ENCODE measurements around the gene INVS.

Gene INVS

GRCh38 chr9:100206899-100207298, 107.9 kb downstream of the INVS start:
- no peak overlapping the region for H3K9ac ChIP-seq (ENCODE audit: insufficient read length)
- DNase-seq (ENCODE audit: low read depth, low spot score): no peak
- H3K4me3 ChIP-seq: no peak overlapping the region
- TF ChIP-seq POLR2AphosphoS5 (IDR thresholded peaks at IDR 0.05; ENCODE audit: borderline replicate concordance, low read depth, low read length): no peak
- TF ChIP-seq EZH2 (IDR thresholded peaks at IDR 0.05): no peak
- no peak for TF ChIP-seq FOXP2 (optimal IDR thresholded peaks at IDR 0.05; ENCODE audit: control extremely low read depth, extremely low read length, insufficient read depth)
- H3K27ac ChIP-seq: no peak overlapping the region
- H3K9me3 ChIP-seq (ENCODE audit: low read depth, low read length): no peaks in the 10 kb centered on the region
- no peaks in the 10 kb centered on the region for H3K36me3 ChIP-seq (ENCODE audit: insufficient read depth, low read length)

DNA sequence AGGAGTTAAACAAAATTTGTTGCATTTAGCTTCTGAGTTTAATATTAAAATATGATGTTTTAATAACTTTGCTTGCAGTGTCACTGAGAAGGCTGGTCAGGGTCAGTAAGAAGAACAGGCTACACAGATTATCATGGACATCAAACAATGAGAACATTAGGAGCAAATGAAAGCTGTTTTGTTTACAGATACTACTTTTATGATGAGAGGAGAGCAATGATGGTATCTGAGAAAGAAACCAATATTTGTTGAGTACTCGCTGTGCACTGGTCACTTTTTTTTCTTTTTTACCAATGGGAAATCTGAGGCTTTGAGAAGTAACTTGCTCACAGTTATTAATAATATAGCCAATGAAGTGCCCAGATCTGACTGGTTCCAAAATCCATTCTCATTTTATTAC, 109.6 kb downstream of the INVS start:
- TF ChIP-seq EZH2 (IDR thresholded peaks at IDR 0.05) (no peak), FOXP2 (optimal IDR thresholded peaks at IDR 0.05; ENCODE audit: control extremely low read depth, extremely low read length, insufficient read depth) (no peak), POLR2AphosphoS5 (IDR thresholded peaks at IDR 0.05; ENCODE audit: borderline replicate concordance, low read depth, low read length) (no peak)
- DNase-seq (ENCODE audit: low read depth, low spot score): no peak
- Histone ChIP-seq H3K4me3 (no peak overlapping the region), H3K36me3 (ENCODE audit: insufficient read depth, low read length) (no peaks in the 10 kb centered on the region), H3K9ac (ENCODE audit: insufficient read length) (no peak overlapping the region), H3K9me3 (ENCODE audit: low read depth, low read length) (no peaks in the 10 kb centered on the region), H3K27ac (no peak overlapping the region)

GRCh38 chr9:100211476-100211875, 112.4 kb downstream of the INVS start:
- Histone ChIP-seq H3K27ac (no peak overlapping the region), H3K9ac (ENCODE audit: insufficient read length) (no peak overlapping the region), H3K36me3 (ENCODE audit: insufficient read depth, low read length) (peaks cover 5% of the 10 kb centered on the region; the same call in 1 of the 2 replicates), H3K9me3 (ENCODE audit: low read depth, low read length) (no peaks in the 10 kb centered on the region), H3K4me3 (no peak overlapping the region)
- no peak for TF ChIP-seq EZH2 (IDR thresholded peaks at IDR 0.05)
- no peak for TF ChIP-seq POLR2AphosphoS5 (IDR thresholded peaks at IDR 0.05; ENCODE audit: borderline replicate concordance, low read depth, low read length)
- no peak for TF ChIP-seq FOXP2 (optimal IDR thresholded peaks at IDR 0.05; ENCODE audit: control extremely low read depth, extremely low read length, insufficient read depth)
- no peak for DNase-seq (ENCODE audit: low read depth, low spot score)

GRCh38 chr9:100213730-100214477, 114.9 kb downstream of the INVS start:
- Histone ChIP-seq H3K9ac (ENCODE audit: insufficient read length) (no peak overlapping the region), H3K9me3 (ENCODE audit: low read depth, low read length) (no peaks in the 10 kb centered on the region), H3K27ac (no peak overlapping the region), H3K36me3 (ENCODE audit: insufficient read depth, low read length) (peaks cover 5% of the 10 kb centered on the region; the same call in 1 of the 2 replicates), H3K4me3 (no peak overlapping the region)
- DNase-seq (ENCODE audit: low read depth, low spot score): no peak
- TF ChIP-seq EZH2 (IDR thresholded peaks at IDR 0.05) (no peak), FOXP2 (optimal IDR thresholded peaks at IDR 0.05; ENCODE audit: control extremely low read depth, extremely low read length, insufficient read depth) (no peak), POLR2AphosphoS5 (IDR thresholded peaks at IDR 0.05; ENCODE audit: borderline replicate concordance, low read depth, low read length) (no peak)

GRCh38 chr9:100216178-100216787, 117.2 kb downstream of the INVS start:
- TF ChIP-seq EZH2 (IDR thresholded peaks at IDR 0.05) (no peak), FOXP2 (optimal IDR thresholded peaks at IDR 0.05; ENCODE audit: control extremely low read depth, extremely low read length, insufficient read depth) (no peak), POLR2AphosphoS5 (IDR thresholded peaks at IDR 0.05; ENCODE audit: borderline replicate concordance, low read depth, low read length) (no peak)
- H3K9me3 ChIP-seq (ENCODE audit: low read depth, low read length): no peaks in the 10 kb centered on the region
- H3K27ac ChIP-seq: no peak overlapping the region
- DNase-seq (ENCODE audit: low read depth, low spot score): no peak
- no peak overlapping the region for H3K9ac ChIP-seq (ENCODE audit: insufficient read length)
- H3K36me3 ChIP-seq (ENCODE audit: insufficient read depth, low read length): peaks cover 5% of the 10 kb centered on the region; the same call in 1 of the 2 replicates
- no peak overlapping the region for H3K4me3 ChIP-seq

GRCh38 chr9:100217536-100217935, 118.5 kb downstream of the INVS start:
- Histone ChIP-seq H3K36me3 (ENCODE audit: insufficient read depth, low read length) (peaks cover 5% of the 10 kb centered on the region; the same call in 1 of the 2 replicates), H3K9me3 (ENCODE audit: low read depth, low read length) (no peaks in the 10 kb centered on the region), H3K27ac (no peak overlapping the region), H3K9ac (ENCODE audit: insufficient read length) (no peak overlapping the region), H3K4me3 (no peak overlapping the region)
- DNase-seq (ENCODE audit: low read depth, low spot score): no peak
- TF ChIP-seq FOXP2 (optimal IDR thresholded peaks at IDR 0.05; ENCODE audit: control extremely low read depth, extremely low read length, insufficient read depth): no peak
- no peak for TF ChIP-seq POLR2AphosphoS5 (IDR thresholded peaks at IDR 0.05; ENCODE audit: borderline replicate concordance, low read depth, low read length)
- TF ChIP-seq EZH2 (IDR thresholded peaks at IDR 0.05): no peak

GRCh38 chr9:100219347-100219746, 120.3 kb downstream of the INVS start:
- H3K27ac ChIP-seq: no peak overlapping the region

GRCh38 chr9:100220936-100221335, 121.9 kb downstream of the INVS start:
- peaks cover 4% of the 10 kb centered on the region; the same call in 1 of the 2 replicates for H3K36me3 ChIP-seq (ENCODE audit: insufficient read depth, low read length)
- no peak overlapping the region for H3K27ac ChIP-seq
- no peaks in the 10 kb centered on the region for H3K9me3 ChIP-seq (ENCODE audit: low read depth, low read length)
- TF ChIP-seq FOXP2 (optimal IDR thresholded peaks at IDR 0.05; ENCODE audit: control extremely low read depth, extremely low read length, insufficient read depth) (no peak), POLR2AphosphoS5 (IDR thresholded peaks at IDR 0.05; ENCODE audit: borderline replicate concordance, low read depth, low read length) (no peak), EZH2 (IDR thresholded peaks at IDR 0.05) (no peak)
- H3K4me3 ChIP-seq: no peak overlapping the region
- no peak overlapping the region for H3K9ac ChIP-seq (ENCODE audit: insufficient read length)
- DNase-seq (ENCODE audit: low read depth, low spot score): no peak

More at GRCh38 chr9:100219347-100219746, 120.3 kb downstream of the INVS start:
- TF ChIP-seq EZH2 (IDR thresholded peaks at IDR 0.05): no peak
- no peak for TF ChIP-seq POLR2AphosphoS5 (IDR thresholded peaks at IDR 0.05; ENCODE audit: borderline replicate concordance, low read depth, low read length)
- no peak for TF ChIP-seq FOXP2 (optimal IDR thresholded peaks at IDR 0.05; ENCODE audit: control extremely low read depth, extremely low read length, insufficient read depth)
- peaks cover 5% of the 10 kb centered on the region; the same call in 1 of the 2 replicates for H3K36me3 ChIP-seq (ENCODE audit: insufficient read depth, low read length)
- H3K9ac ChIP-seq (ENCODE audit: insufficient read length): no peak overlapping the region
- DNase-seq (ENCODE audit: low read depth, low spot score): no peak
- H3K9me3 ChIP-seq (ENCODE audit: low read depth, low read length): no peaks in the 10 kb centered on the region
- H3K4me3 ChIP-seq: no peak overlapping the region
